ENCODE data around the gene ALDH16A1. TPM values are rescaled to one million over a fixed set of nuclear protein-coding genes. Genes with fewer than 3 reads are reported as not detected.

ALDH16A1 gene
- total and polyA plus RNA-seq, 9 donors: 0.93 to 24.2 (median 20.2) TPM

DNA sequence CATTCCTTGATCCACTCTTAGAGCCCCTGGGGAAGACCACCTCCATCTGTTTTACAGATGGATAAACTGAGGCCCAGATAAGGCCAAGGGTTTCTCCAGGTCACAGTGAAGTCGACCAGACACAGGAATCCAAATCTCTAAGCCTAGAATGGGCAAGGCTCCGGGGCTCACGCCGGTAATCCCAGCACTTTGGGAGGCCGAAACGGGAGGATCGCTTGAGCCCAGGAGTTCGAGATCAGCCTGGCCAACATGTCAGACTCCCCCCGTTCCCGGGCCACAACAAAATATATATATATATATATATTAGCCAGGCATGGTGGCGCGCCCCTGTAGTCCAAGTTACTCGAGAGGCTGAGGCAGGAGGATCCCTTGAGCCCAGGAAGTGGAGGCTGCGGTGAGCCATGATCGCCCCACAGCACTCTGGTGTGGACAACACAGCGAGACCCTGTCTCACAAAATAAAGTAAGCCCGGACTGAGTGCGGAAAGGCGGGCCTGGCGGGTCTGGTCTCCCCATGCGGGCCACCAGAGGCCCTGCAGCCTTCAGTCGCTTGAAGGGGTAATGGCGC, 33.8 kb downstream of the ALDH16A1 start:
- peak overlapping the region; percentile 27 for H3K4me3 ChIP-seq
- 59 to 64% (median 61%) methylated on average over 23 of the region's 23 CpGs for WGBS, 3 donors
- intact Hi-C loops (cut with DNase I): loop anchor here in 1 of 4 donors (10.0 kb wide), 1 partner anchor 188 kb away; the partner anchor contains the start of gene PRMT1

DNA sequence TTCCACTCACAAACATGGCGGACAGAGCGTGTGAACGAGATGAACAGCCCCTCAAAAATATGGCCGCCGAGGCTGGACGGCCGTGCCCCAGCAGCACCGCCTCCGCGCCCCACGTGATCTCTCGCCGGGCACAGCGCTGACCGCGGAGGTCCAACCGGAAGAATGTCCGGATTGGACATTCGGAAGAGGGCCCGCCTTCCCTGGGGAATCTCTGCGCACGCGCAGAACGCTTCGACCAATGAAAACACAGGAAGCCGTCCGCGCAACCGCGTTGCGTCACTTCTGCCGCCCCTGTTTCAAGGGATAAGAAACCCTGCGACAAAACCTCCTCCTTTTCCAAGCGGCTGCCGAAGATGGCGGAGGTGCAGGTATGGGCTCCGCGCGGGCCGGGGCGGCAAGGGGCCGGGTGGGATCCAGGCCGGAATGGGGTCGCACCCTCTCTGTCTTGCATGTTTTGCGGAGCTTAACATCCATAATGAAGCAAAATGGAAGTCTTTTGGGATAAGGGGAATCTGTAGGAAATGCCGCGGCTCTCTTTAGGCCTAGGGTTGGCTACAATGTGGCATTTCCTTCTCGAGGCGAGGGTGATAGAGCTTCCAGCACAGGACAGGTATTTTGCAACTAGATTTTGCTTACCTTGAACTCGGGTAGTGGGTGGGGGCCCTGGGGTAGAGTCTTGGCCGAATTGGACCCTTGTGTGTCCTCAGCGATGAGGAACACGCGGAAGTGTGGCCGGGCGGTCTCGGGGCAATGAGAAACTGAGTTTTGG, 34.4 kb downstream of the ALDH16A1 start, which contains the start of gene RPL13A:
RPL13A (plus strand) TSS at position 332 of the 769 bp plus-strand sequence; CDS start at position 354, 22 bp downstream.
- TF ChIP-seq CTCF (IDR thresholded peaks at IDR 0.05) (peak in 2 of 3 donors; percentile 20 to 22), EP300 (IDR thresholded peaks at IDR 0.05) (peak; percentile 46), POLR2A (IDR thresholded peaks at IDR 0.05) (peak; percentile 98)
- WGBS, 3 donors: 0 to 1% (median 0%) methylated on average over 44 to 57 of the region's 57 CpGs
- Histone ChIP-seq H3K4me1 (ENCODE audit: insufficient read depth) (peaks cover 9% of the 10 kb centered on the region), H3K9me3 (no peaks in the 10 kb centered on the region), H3K4me3 (peak within 1 kb of the TSS; percentile 65), H3K36me3 (no peaks in the 10 kb centered on the region), H3K27me3 (no peaks in the 10 kb centered on the region), H3K27ac (peak within 1 kb of the TSS; percentile 84)
- peak; percentile 100 for DNase-seq
- intact Hi-C loops (cut with DNase I): loop anchor here in 1 of 4 donors (10.0 kb wide), 1 partner anchor 187 kb away; the partner anchor contains the start of gene PRMT1

More for the DNA sequence above, 33.8 kb downstream of the ALDH16A1 start:
- no peak for DNase-seq
- Histone ChIP-seq H3K36me3 (no peaks in the 10 kb centered on the region), H3K9me3 (no peaks in the 10 kb centered on the region), H3K27me3 (no peaks in the 10 kb centered on the region), H3K27ac (peak overlapping the region in 1 of 2 donors; percentile 51), H3K4me1 (ENCODE audit: insufficient read depth) (peaks cover 9% of the 10 kb centered on the region)
- TF ChIP-seq EP300 (IDR thresholded peaks at IDR 0.05): no peak
- TF ChIP-seq POLR2A (IDR thresholded peaks at IDR 0.05): no peak
- TF ChIP-seq CTCF (IDR thresholded peaks at IDR 0.05): no peak

- Histone ChIP-seq H3K4me1 (ENCODE audit: insufficient read depth) (peaks cover 9% of the 10 kb centered on the region), H3K36me3 (no peaks in the 10 kb centered on the region), H3K27me3 (no peaks in the 10 kb centered on the region), H3K4me3 (peak overlapping the region; percentile 65), H3K9me3 (no peaks in the 10 kb centered on the region), H3K27ac (peak overlapping the region; percentile 84)
- no peak for DNase-seq
- TF ChIP-seq CTCF (IDR thresholded peaks at IDR 0.05): no peak
- no peak for TF ChIP-seq POLR2A (IDR thresholded peaks at IDR 0.05)
- no peak for TF ChIP-seq EP300 (IDR thresholded peaks at IDR 0.05)
- intact Hi-C loops (cut with DNase I): loop anchor here in 1 of 4 donors (10.0 kb wide), 1 partner anchor 187 kb away; the partner anchor contains the start of gene PRMT1
- WGBS, 3 donors: 0 to 1% (median 0%) methylated on average over 26 of the region's 26 CpGs
These were observed 35.2 kb downstream of the ALDH16A1 start for GRCh38 chr19:49488046-49488862.
